ENCODE results near the gene RAB31. TPM values are rescaled to one million over a fixed set of nuclear protein-coding genes. Genes with fewer than 3 reads are reported as not detected.
"Not testable (repeated sequence)": the region's sequence is repeated elsewhere in the genome, so short reads cannot be mapped to it uniquely, and the experiment has no call there.

The RAB31 gene
- total RNA-seq, 2 donors from 2014 or later: 4.3 to 8.0 TPM

DNA sequence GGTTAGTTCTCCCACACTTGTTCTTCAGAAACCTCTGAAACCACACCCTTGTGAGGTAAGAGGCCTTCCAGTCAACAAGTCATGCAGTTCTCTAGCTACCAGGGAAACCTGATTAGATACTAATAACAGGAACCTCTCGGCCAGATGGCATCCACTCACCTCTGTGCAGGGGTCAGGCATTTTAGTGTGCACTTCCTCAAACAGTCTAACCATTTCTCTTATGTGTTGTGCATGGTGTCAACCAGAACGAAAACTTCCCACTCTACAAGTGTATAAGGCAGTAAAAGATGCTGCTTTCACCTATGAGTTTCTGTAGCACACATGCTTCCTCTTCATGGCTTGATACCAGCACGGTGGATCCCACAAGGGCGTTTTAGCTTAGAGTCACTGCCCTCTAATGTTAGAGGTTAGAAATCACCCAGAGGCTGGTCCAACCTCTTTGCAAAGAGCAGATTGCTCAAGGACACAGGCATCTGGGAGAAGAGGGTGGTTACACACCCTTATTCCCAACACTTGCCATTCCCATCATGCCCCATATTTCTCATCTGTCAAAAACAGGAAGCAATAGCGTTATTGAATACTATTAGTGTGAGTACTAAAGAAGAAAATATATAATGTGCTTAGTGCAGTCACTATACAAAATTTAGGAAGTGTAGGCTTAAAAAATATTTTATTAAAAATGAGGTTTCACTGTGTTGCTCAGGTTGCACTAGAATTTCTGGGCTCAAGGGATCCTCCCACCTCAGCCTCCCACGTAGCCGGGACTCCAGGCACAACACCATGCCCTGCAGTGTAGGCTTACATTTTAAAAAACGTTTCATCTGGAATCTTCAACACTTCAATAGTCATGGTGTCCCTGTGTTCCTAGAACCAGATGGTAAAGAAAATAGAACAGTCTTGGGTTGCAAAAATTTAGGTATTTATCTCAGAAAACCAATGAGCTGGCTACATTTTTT lies 34.5 kb upstream of the RAB31 start:
- Histone ChIP-seq H3K36me3 (replicated peaks in 1 of 2; ENCODE audit: insufficient read depth in 1 of 2, low read depth in 2 of 2) (no peaks in the 10 kb centered on the region), H3K9me3 (no peaks in the 10 kb centered on the region), H3K4me3 (no peak overlapping the region), H3K27ac (peak overlapping the region; percentile 92 to 98 (median 98)), H3K4me1 (peaks cover 13% of the 10 kb centered on the region), H3K27me3 (no peaks in the 10 kb centered on the region)
- intact Hi-C loops (cut with DNase I): no loop called here
- WGBS, 2 donors: 24 to 25% methylated on average over 7 to 8 of the region's 8 CpGs
- ATAC-seq (peak; percentile 98), DNase-seq (peak; percentile 84 to 94 (median 85))
- peak in 2 of 3 donors; percentile 53 to 71 for TF ChIP-seq POLR2A (IDR thresholded peaks at IDR 0.05)
- TF ChIP-seq, protein P1, sequence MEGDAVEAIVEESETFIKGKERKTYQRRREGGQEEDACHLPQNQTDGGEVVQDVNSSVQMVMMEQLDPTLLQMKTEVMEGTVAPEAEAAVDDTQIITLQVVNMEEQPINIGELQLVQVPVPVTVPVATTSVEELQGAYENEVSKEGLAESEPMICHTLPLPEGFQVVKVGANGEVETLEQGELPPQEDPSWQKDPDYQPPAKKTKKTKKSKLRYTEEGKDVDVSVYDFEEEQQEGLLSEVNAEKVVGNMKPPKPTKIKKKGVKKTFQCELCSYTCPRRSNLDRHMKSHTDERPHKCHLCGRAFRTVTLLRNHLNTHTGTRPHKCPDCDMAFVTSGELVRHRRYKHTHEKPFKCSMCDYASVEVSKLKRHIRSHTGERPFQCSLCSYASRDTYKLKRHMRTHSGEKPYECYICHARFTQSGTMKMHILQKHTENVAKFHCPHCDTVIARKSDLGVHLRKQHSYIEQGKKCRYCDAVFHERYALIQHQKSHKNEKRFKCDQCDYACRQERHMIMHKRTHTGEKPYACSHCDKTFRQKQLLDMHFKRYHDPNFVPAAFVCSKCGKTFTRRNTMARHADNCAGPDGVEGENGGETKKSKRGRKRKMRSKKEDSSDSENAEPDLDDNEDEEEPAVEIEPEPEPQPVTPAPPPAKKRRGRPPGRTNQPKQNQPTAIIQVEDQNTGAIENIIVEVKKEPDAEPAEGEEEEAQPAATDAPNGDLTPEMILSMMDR (IDR thresholded peaks at IDR 0.05): peak in 4 of 7 experiments; percentile 11 to 32 (median 18)

DNA sequence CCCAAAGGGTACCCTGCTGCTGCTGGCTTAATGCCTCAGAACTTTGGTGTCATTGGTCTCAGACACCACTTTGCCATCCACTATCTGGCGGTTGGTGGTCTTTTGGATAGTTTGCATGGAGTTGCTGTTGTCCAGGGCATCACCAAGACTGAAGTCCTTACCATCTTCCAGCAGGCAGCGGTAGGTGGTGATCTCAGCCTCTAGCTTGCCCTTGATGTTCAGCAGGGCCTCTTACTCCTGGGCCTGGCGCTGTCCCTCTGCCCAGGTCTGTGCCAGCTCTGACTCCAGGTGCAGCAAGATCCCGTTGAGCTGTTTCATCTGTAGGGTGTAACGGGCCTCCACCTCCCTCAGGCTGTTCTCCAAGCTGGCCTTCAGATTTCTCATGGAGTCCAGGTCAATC lies 29.9 kb upstream of the RAB31 start:
- H3K4me3 ChIP-seq: not testable (repeated sequence)
- WGBS, 2 donors: 83 to 93% methylated on average over 2 to 5 of the region's 5 CpGs

DNA sequence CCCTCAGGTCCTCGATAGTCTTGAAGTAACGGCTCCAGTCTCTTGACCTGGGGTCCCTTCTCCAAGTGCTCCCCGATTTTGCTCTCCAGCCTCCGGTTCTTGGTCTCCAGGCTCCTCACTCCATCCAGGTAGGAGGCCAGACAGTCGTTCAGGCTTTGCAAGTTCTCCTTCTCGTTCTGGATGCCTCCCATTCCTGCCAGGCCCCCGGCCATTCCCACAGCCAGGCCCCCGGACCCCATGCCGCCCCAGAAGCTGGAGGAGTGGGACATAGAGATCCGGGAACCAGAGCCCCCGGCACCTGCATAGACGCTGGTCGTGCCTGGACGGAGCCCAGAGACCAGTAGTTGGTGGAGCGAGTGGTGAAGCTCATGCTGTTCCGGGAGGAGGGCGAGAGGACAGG lies 29.0 kb upstream of the RAB31 start:
- 89 to 92% methylated on average over 17 of the region's 17 CpGs for WGBS, 2 donors
- H3K9me3 ChIP-seq: no peaks in the 10 kb centered on the region
- no peak for DNase-seq
- no peaks in the 10 kb centered on the region for H3K36me3 ChIP-seq (replicated peaks in 1 of 2; ENCODE audit: insufficient read depth in 1 of 2, low read depth in 2 of 2)
- TF ChIP-seq, protein P1 (IDR thresholded peaks at IDR 0.05): no peak
- TF ChIP-seq POLR2A (IDR thresholded peaks at IDR 0.05): no peak
- H3K27me3 ChIP-seq: no peaks in the 10 kb centered on the region
- ATAC-seq: no peak
- no peak overlapping the region for H3K4me3 ChIP-seq
- H3K4me1 ChIP-seq: peaks cover 3% of the 10 kb centered on the region
- intact Hi-C loops (cut with DNase I): no loop called here
- H3K27ac ChIP-seq: no peak overlapping the region

More for the DNA sequence above, 29.9 kb upstream of the RAB31 start:
- intact Hi-C loops (cut with DNase I); H3K36me3 ChIP-seq (replicated peaks in 1 of 2; ENCODE audit: insufficient read depth in 1 of 2, low read depth in 2 of 2); DNase-seq; H3K27me3 ChIP-seq; ATAC-seq; H3K27ac ChIP-seq; H3K9me3 ChIP-seq: not testable (repeated sequence)
- peaks cover 12% of the 10 kb centered on the region for H3K4me1 ChIP-seq

DNA sequence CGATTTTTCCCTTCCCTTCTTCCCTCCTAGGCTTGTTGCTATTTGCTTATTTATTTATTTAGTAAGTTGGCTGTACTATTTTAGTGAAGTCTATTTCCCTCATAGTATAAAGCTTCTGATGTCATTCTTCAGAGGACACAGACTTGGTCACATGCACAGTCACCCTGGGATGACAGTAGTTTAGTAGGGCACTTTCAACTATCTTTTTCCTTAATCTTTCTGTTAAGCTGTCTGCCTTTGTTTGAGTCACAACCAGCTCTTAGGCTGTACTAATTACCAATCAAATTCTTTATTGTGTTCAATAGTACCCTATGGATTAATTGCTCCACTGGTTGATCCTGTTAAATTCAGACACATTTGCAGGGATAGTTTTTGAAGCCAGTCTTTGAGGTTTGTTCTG lies 26.9 kb upstream of the RAB31 start:
- H3K27me3 ChIP-seq: no peaks in the 10 kb centered on the region
- TF ChIP-seq, protein P1 (IDR thresholded peaks at IDR 0.05): no peak
- no peak for TF ChIP-seq POLR2A (IDR thresholded peaks at IDR 0.05)
- H3K4me3 ChIP-seq: no peak overlapping the region
- intact Hi-C loops (cut with DNase I): no loop called here
- no peak overlapping the region for H3K27ac ChIP-seq
- no peaks in the 10 kb centered on the region for H3K36me3 ChIP-seq (replicated peaks in 1 of 2; ENCODE audit: insufficient read depth in 1 of 2, low read depth in 2 of 2)
- ATAC-seq (no peak), DNase-seq (no peak)
- H3K9me3 ChIP-seq: no peaks in the 10 kb centered on the region
- 71 to 81% methylated on average over 1 of the region's 1 CpG for WGBS, 2 donors
- H3K4me1 ChIP-seq: no peaks in the 10 kb centered on the region

DNA sequence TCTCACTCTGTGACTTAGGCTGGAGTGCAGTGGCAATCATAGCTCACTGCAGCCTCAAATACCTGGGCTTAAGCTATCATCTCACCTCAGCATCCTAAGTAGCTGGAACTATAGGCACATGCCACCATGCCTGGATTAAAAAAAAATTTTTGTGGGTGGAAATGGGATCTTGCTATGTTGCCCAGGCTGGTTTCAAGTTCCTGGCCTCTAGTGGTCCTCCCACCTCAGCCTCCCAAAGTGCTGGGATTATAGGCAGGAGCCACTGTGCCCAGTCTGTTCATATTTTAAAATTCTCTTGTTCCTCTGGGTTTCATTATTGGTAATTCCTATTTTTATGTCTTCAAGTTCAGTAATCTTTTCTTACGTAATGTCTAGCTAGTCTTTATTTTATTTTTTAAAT lies 25.5 kb upstream of the RAB31 start:
- ATAC-seq (no peak), DNase-seq (no peak)
- Histone ChIP-seq H3K36me3 (replicated peaks in 1 of 2; ENCODE audit: insufficient read depth in 1 of 2, low read depth in 2 of 2) (no peaks in the 10 kb centered on the region), H3K9me3 (no peaks in the 10 kb centered on the region), H3K4me1 (no peaks in the 10 kb centered on the region), H3K27me3 (no peaks in the 10 kb centered on the region), H3K4me3 (no peak overlapping the region), H3K27ac (no peak overlapping the region)
- TF ChIP-seq, protein P1 (IDR thresholded peaks at IDR 0.05): no peak
- TF ChIP-seq POLR2A (IDR thresholded peaks at IDR 0.05): no peak
- WGBS, 2 donors: 95 to 97% methylated on average over 1 of the region's 1 CpG
- intact Hi-C loops (cut with DNase I): no loop called here
